ENCODE data around the gene PHC2.

The PHC2 gene

DNA sequence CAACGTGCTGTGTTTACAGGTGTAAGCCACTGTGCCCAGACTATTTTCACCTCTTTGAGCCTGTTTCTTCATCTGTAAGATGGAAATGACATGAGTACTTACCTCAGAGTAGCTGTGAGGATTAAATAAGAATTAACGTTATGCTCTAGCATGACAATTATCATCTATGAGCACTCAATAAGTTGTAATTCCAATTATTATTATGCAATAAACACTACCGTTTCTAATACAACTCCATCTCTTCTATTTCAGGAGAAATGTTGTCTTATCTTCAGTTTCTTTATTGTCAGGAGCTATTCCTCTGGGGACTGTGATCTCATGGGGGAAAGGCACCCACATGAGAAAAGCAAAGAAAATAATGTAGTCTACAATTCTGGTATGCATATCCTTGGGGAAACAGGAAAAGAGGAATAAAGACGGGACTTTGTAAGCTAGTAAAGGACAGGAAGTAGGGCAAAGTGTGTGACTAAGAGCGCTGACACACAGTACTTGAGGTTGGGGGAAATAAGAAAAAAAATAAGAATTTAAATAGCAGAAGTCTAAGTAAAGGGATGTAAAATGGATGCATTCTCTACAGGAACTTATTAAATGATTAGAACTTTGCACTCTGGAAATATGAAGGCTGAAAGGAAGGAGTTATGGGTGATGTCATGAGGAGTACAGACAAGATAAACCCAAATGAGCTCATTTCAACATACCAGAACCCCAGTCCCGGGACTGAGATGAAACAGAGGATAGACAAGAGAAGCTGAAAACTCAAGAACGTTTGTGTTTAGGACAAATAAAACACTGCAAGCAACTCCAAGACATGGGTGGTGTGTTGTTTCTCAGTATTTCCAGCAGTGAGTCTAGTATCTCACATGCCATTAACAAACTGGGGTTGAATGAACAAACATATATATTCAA lies 9.8 kb downstream of the PHC2 start:
- H3K4me3 ChIP-seq (ENCODE audit: low read depth, low read length): no peak overlapping the region
- no peak for TF ChIP-seq CTCF (IDR thresholded peaks at IDR 0.05; ENCODE audit: low read depth, low read length)

DNA sequence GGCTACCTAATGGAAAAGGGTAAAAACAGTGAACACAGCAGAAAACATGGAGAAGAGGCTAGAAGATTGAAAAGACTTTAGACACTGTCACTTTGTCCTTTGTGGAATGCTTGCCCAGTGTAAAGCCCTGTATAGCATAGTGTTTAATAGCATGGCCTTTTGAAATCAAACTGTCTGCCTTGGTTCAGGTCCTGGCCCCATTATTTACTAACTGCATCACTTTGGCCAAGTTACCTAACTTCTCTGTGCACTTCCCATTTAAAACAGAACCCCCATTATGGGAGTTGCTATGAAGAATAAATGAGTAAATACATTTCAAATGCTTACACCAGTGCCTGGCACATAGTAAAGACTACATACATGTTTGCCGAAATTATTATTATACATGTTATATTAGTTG lies 12.1 kb downstream of the PHC2 start:
- no peak for TF ChIP-seq CTCF (IDR thresholded peaks at IDR 0.05; ENCODE audit: low read depth, low read length)
- no peak overlapping the region for H3K4me3 ChIP-seq (ENCODE audit: low read depth, low read length)

- no peak for TF ChIP-seq CTCF (IDR thresholded peaks at IDR 0.05; ENCODE audit: low read depth, low read length)
These were observed 16.0 kb downstream of the PHC2 start for GRCh38 chr1:33414879-33415278.

DNA sequence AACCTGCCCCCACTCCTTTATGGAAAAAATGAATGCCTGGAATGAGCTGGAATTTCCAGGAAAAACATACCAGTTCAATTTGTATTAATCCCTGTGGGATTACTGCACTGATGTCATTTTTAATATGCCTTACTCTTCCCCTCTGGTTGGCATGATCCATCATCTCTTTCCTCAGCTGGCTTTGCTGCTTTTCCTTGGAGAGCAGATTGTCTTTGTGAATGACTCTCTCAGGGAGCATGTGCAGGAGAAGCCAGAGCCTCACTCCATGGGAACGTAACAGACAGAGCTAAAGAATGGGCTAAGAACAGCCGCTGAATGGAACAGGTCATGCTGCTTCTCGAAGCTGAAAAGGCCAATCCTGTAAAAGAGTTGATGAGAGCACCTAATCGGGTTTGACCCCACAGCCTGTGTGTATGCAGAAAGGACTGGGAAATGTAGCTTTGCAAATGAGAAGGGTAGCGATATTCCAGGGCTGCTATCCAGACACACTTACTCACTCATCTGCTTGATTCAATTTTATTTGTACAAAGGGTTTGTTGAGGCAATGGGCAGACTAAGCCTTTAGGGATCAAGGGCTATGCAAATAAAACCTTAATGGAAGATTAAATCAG lies 20.7 kb downstream of the PHC2 start:
- H3K4me3 ChIP-seq (ENCODE audit: low read depth, low read length): no peak overlapping the region
- no peak for TF ChIP-seq CTCF (IDR thresholded peaks at IDR 0.05; ENCODE audit: low read depth, low read length)

More at GRCh38 chr1:33414879-33415278, 16.0 kb downstream of the PHC2 start:
- no peak overlapping the region for H3K4me3 ChIP-seq (ENCODE audit: low read depth, low read length)

- no peak overlapping the region for H3K4me3 ChIP-seq (ENCODE audit: low read depth, low read length)
- no peak for TF ChIP-seq CTCF (IDR thresholded peaks at IDR 0.05; ENCODE audit: low read depth, low read length)
These were observed 22.8 kb downstream of the PHC2 start for GRCh38 chr1:33408093-33408436.

GRCh38 chr1:33407352-33408092 lies 23.4 kb downstream of the PHC2 start:
- H3K4me3 ChIP-seq (ENCODE audit: low read depth, low read length): no peak overlapping the region
- no peak for TF ChIP-seq CTCF (IDR thresholded peaks at IDR 0.05; ENCODE audit: low read depth, low read length)
